Fibroblast of mammary gland (primary cell): Measurements from ENCODE around the gene PARD3B.
A peak's percentile ranks its signal among the peaks of the same experiment; 100 is the strongest.

Source experiments
- DNase-seq: peaks from one replicate; pipeline ENCODE4 v3.0.0-alpha.2; 2010; ENCODE audit warnings: low read depth
- H3K4me3 ChIP-seq: 2 replicates; pipeline ENCODE4 v1.5.1; 2011; ENCODE audit warnings: low read depth, mild to moderate bottlenecking, low read length, moderate library complexity; ENCODE audit not compliant: control insufficient read depth
- TF ChIP-seq, protein P1 (sequence below): conservative IDR thresholded peaks from 2 replicates; pipeline ENCODE4 v1.5.1; 2011; ENCODE audit warnings: low read depth, low read length, inconsistent platforms; ENCODE audit not compliant: control insufficient read depth, insufficient read depth

The PARD3B gene

DNA sequence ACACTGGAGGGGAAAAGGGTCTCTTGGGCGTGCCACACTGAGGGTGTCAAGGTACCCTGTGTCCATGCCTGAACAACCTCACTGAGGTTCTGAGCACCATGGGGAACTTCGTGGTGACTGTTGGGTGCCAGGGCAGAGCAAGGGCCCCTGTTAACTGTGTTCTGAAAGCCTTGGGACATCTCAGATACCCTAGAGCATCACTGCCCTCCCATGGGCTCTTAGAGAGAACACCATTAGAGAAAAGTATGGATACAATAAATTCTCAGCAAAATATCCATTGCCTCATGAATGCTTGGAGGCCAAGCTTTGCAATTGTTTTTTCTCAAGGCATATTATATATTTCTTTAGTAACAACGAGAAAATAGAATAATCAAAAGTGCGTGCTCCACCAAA lies 648.6 kb downstream of the PARD3B start:
- H3K4me3 ChIP-seq = no peak overlapping the region
- TF ChIP-seq, protein P1, sequence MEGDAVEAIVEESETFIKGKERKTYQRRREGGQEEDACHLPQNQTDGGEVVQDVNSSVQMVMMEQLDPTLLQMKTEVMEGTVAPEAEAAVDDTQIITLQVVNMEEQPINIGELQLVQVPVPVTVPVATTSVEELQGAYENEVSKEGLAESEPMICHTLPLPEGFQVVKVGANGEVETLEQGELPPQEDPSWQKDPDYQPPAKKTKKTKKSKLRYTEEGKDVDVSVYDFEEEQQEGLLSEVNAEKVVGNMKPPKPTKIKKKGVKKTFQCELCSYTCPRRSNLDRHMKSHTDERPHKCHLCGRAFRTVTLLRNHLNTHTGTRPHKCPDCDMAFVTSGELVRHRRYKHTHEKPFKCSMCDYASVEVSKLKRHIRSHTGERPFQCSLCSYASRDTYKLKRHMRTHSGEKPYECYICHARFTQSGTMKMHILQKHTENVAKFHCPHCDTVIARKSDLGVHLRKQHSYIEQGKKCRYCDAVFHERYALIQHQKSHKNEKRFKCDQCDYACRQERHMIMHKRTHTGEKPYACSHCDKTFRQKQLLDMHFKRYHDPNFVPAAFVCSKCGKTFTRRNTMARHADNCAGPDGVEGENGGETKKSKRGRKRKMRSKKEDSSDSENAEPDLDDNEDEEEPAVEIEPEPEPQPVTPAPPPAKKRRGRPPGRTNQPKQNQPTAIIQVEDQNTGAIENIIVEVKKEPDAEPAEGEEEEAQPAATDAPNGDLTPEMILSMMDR = no peak
- no peak for DNase-seq

GRCh38 chr2:205197468-205198139 lies 652.3 kb downstream of the PARD3B start:
- TF ChIP-seq, protein P1 = no peak
- H3K4me3 ChIP-seq = no peak overlapping the region
- peak; percentile 34 for DNase-seq

GRCh38 chr2:205198140-205198525 lies 652.9 kb downstream of the PARD3B start:
- peak; percentile 86 for DNase-seq
- TF ChIP-seq, protein P1 = no peak
- no peak overlapping the region for H3K4me3 ChIP-seq

- H3K4me3 ChIP-seq = no peak overlapping the region
- TF ChIP-seq, protein P1 = no peak
- DNase-seq = no peak
These were observed 654.0 kb downstream of the PARD3B start for GRCh38 chr2:205199165-205199850.

DNA sequence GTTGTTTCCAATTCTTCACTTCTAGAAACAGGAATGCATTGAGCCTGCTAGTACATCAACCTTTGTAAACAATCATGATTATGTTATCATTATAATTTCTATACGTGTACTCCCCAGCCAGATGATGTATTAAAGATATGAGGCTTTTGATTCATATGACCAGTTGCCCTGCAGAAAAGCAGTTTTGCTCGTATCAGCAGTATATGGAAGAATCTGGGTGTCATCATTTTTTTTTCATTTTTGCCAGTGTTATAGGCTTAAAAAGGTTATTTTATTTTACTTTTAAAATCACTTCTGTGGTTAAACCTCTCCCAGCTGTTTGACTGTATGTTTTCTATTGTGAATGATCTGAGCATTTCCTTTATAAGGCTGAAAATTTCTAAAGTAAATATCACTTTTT lies 665.2 kb downstream of the PARD3B start:
- no peak for DNase-seq
- TF ChIP-seq, protein P1 = no peak
- no peak overlapping the region for H3K4me3 ChIP-seq

- DNase-seq = no peak
- TF ChIP-seq, protein P1 = no peak
- no peak overlapping the region for H3K4me3 ChIP-seq
These were observed 667.1 kb downstream of the PARD3B start for GRCh38 chr2:205212357-205212756.
